Activated T-cell treated with anti-CD3 and anti-CD28 coated beads for 24 hours (primary cell): ENCODE data around the gene SLC34A2.
"Not testable (repeated sequence)": the region's sequence is repeated elsewhere in the genome, so short reads cannot be mapped to it uniquely, and the experiment has no call there.

Experiments
- DNase-seq: peaks from one replicate; pipeline ENCODE4 v3.0.0-alpha.2; 2020; ENCODE audit warnings: low read depth

SLC34A2 gene

GRCh38 chr4:25654971-25655963, at the start of gene SLC34A2:
Gene SLC34A2, plus strand, starts transcription at chr4:25655851. Its CDS starts 6,650 bp downstream, at chr4:25662501.
- DNase-seq = no peak

DNA sequence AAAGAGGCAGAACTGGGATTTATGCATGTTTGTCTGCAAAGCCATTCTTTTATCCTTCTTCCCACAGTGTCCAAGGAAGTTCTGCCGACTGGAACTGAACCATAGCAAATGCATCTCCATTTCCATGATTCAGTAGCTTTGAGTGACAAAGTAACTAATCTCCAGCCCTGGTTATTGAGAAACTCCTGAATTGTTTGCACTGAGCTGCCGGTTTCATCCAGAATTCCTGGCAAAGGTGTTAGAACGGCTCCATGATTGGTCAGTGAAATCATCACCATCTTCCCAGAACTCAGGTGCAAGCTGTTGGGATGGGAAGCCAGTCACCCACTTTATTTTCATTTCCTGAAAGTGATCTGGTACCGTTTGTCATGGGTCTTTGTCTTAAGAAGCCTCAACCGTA, 47.0 kb upstream of the SLC34A2 start:
- no peak for DNase-seq

- no peak for DNase-seq
Measured at GRCh38 chr4:25609976-25610375, 45.7 kb upstream of the SLC34A2 start.

DNA sequence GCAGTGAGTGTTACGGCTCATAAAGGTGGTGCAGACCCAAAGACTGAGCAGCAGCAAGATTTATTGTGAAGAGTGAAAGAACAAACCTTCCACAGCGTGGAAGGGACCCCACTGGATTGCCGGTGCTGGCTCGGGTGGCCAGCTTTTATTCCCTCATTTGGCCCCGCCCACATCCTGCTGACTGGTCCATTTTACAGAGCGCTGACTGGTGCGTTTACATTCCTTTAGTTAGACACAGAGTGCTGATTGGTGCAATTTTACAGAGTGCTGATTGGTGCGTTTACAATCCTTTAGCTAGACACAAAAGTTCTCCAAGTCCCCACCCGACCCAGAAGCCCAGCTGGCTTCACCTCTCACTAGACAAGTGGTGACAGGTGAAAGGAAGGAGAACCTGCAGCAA, 42.0 kb upstream of the SLC34A2 start:
- DNase-seq = not testable (repeated sequence)

- no peak for DNase-seq
Measured at GRCh38 chr4:25614807-25615206, 40.8 kb upstream of the SLC34A2 start.

- DNase-seq = no peak
Measured at GRCh38 chr4:25621027-25621930, 34.4 kb upstream of the SLC34A2 start.

DNA sequence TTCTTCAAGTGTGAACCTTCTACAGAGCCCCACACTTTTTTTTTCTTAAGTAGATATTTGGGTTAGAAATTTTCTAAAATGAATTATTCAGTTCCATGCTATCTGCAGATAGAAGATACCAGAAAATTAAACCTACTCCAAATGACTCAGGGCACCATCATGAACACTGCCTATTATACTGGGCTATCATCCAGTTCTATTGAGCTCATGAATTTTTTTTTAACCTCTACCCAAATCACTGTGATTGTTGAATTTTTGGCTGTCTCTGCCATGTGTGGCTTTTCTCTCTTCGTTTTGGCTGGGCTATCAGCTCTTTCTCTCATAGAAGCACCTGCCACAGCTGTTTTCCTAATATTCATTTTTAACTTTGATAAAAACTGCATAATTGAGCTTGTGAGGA, 31.0 kb upstream of the SLC34A2 start:
- no peak for DNase-seq

- DNase-seq = no peak
Measured at GRCh38 chr4:25628451-25628850, 27.2 kb upstream of the SLC34A2 start.

DNA sequence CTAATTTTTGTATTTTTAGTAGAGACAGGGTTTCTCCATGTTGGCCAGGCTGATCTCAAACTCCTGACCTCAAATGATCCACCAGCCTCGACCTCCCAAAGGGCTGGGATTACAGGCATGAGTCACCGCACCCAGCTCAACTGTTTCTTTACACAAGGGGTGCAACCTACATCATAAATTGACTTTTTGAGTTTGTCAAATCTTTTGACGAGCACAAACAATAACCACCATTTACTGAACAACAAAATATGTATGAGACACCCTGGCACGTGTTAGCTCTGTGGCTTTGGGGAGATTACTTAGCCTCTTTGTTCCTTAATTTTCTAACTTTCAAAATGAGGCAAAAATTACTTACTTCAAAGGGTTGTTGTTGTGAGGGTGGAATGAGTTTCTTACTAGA, 23.5 kb upstream of the SLC34A2 start:
- DNase-seq = no peak

DNA sequence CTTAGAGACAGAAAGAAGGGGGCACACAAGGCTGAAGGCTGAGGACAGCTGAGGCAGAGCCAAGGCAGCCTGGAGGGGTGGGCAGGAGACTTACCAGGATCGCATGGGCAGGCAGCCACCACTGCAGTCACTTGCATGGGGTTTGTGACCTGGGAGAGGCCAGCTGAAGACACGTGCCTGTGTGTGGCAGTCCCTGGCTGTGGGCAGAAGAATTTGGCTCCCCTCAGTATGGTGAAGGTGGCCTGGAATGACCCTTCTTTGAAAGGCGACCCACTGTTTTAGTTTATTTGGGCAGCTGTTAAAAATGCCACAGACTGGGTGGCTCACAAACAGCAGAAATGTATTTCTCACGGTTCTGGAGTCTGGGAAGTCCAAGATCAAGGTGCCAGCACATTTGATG, 22.1 kb upstream of the SLC34A2 start:
- DNase-seq = no peak

DNA sequence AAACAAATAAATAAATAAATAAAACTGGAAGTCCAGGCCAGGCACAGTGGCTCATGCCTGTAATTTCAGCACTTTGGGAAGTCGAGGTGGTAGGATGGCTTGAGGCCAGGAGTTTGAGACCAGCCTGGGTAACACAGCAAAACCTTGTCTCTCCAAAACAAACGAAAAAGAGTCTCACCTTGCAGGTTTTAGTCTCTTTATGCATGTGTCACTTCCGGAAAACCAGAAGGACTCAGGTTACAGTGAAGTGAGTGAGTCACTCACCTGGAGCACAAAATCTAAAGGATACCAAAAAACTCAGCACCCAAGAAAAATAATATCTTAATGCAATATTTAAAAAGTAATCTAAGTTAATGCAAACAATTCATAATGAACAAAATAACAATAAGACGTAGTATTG, 20.1 kb upstream of the SLC34A2 start:
- no peak for DNase-seq

- DNase-seq = no peak
Measured at GRCh38 chr4:25637581-25638220, 17.9 kb upstream of the SLC34A2 start.

DNA sequence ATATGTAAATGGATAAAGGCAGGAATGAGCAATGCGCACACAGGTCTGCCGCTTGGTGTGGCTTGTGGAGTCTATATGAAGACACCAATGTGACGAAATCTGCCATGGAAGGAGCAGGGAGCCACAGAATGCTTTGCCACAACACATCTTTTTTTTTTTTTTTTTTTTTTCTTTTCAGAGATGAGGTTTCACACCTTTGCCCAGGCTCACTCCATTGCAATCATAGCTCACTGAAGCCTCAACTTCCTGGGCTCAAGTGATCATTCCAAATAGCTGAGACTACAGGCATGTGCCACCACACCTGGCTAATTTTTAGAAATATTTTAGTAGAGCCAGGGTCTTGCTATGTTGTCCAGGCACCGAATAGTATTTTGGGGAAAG, 17.4 kb upstream of the SLC34A2 start:
- DNase-seq = no peak

- DNase-seq = no peak
Measured at GRCh38 chr4:25638806-25639205, 16.8 kb upstream of the SLC34A2 start.

DNA sequence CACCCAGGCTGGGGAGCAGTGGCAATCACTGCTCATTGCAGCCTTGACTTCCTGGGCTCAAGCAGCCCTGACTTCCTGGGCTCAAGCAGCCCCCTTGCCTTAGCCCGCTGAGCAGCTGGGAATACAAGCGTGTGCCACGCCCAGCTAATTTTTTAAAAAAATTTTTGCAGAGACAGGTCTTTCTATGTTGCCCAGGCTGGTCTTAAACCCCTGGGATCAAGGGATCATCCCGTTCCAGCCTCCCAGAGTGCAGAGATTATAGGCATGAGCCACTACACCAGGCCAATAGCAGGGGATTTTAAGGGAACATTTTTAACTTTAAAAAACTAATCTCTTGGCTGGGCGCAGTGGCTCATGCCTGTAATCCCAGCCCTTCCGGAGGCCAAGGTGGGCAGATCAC, 5.3 kb upstream of the SLC34A2 start:
- DNase-seq = no peak

GRCh38 chr4:25651682-25652081, 4.0 kb upstream of the SLC34A2 start:
- no peak for DNase-seq

GRCh38 chr4:25654031-25654970, 1.4 kb upstream of the SLC34A2 start:
- DNase-seq = no peak

DNA sequence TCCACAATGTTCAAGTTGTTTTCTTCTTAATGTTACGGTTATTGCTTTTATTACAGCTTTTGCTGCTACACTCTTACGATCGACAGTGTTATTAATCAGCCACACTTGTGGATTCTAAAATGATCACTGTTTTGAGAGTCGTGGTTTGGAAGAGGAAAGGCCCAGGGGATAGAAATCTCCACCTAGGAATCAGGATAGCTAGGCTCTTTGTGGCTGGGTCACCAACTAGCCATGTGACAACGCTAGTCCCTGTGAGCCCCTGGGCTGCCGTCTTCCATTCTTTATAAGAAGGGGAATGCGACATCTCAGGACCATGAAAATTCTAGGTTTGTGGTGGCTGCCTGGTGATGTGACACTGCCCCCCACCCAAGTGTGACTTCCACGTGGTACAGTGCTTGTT, 380 bp downstream of the SLC34A2 start:
- DNase-seq = no peak

DNA sequence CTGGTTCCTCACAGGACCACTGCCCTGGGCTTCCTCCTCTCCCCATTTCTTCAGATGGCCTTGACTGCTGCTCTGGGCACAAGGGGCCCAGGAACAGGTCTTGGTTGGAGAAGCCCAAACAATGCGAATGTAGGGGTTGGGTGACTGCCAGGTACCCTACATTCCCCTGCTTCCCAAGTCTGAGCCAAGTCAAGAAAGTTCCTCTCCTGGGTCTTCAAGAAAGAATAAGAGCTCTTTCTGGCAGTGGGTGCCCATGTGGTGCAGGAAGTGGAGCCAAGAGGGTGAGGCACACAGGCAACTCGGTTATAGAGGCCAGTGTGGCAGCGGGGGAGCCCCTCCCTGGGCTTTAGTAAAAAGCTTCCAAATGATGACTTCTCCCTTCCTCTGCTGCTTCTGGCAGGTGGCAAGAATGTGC, 2.7 kb downstream of the SLC34A2 start:
- no peak for DNase-seq

DNA sequence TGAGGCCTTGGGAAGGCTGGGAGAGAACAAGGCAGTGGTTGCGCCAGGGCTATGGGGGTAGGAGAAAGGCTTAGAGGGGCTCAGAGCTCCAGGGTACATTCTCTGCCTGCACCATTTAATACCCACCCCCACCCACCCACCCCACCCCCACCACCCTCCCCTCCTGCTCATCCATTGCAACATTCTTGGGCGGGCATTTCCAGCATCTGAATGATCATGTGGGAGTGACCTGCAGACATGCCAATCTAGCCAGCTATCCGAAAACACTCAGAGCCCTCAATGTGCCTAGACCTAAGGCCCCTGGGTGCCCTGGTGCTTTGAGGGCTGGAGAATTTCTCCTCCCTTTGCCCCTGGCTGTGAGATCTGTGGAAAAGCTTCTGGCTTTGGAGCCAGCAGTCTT, 3.1 kb downstream of the SLC34A2 start:
- DNase-seq = no peak

DNA sequence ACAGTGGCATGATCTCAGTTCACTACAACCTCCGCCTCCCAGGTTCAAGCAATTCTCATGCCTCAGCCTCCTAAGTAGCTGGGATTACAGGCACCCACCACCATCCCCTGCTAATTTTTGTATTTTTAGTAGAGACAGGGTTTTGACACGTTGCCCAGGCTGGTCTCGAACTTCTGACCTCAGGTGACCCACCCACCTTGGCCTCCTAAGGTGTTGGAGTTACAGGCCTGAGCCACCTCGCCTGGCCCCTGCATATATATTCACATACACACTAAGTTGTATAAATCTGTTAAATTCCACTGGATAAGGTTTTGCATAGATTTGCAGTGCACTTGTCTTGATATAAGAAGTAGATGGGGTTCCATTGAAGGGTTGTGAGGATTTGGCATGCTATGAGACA, 5.8 kb downstream of the SLC34A2 start:
- not testable (repeated sequence) for DNase-seq
